Measurements from ENCODE around the gene GFPT1.

Gene GFPT1

DNA sequence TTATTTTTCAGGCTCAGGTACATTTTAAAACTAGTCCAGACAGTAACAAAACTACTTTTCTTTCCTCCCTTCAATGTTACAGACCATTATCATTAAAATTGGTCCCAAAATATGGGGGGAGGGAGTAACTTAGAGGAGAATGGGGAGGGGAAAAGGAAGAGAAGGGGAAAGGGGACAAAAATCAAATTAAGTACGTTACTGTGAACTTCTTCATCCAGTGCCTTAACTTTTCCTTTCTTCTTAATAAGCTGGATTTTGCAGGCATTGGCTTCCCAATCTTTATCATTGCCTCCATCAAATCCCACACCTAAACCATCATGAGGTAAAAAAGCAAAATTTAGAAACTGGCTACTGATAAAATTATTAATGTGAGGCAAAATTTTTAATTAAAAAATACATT is 17.2 kb downstream of the GFPT1 start:
- H3K9me3 ChIP-seq (ENCODE audit: control insufficient read depth, insufficient read depth, low read depth, low read length), result no peaks in the 10 kb centered on the region
- ChIA-PET CTCF (interaction anchor here (1.4 kb wide), 1 partner anchor 8 kb away, joined by 4 read pairs; no protein-coding TSS in a partner anchor), POLR2A (no interaction called here)
- H3K27ac ChIP-seq (ENCODE audit: extremely low read depth, low read depth, low read length), result no peak overlapping the region
- no peak overlapping the region for H3K4me3 ChIP-seq (ENCODE audit: low read depth, low read length)
- peaks cover 61 to 62% of the 10 kb centered on the region in 2 experiments for H3K36me3 ChIP-seq (ENCODE audit: control insufficient read depth in 2 of 2, insufficient read depth in 1 of 2, low read length in 2 of 2)
- no peaks in the 10 kb centered on the region for H3K4me1 ChIP-seq (ENCODE audit: control insufficient read depth, insufficient read depth, low read length)
- TF ChIP-seq ZNF776 (tag by site-specific recombination; IDR thresholded peaks at IDR 0.05; ENCODE audit: borderline replicate concordance) (no peak), ZNF830 (tag by site-specific recombination; IDR thresholded peaks at IDR 0.05; ENCODE audit: low read depth) (no peak), KLF16 (tag by site-specific recombination; IDR thresholded peaks at IDR 0.05) (no peak), ZNF133 (tag by site-specific recombination; IDR thresholded peaks at IDR 0.05) (no peak), GLI4 (tag by site-specific recombination; IDR thresholded peaks at IDR 0.05) (no peak)
- TF ChIP-seq, protein P1, sequence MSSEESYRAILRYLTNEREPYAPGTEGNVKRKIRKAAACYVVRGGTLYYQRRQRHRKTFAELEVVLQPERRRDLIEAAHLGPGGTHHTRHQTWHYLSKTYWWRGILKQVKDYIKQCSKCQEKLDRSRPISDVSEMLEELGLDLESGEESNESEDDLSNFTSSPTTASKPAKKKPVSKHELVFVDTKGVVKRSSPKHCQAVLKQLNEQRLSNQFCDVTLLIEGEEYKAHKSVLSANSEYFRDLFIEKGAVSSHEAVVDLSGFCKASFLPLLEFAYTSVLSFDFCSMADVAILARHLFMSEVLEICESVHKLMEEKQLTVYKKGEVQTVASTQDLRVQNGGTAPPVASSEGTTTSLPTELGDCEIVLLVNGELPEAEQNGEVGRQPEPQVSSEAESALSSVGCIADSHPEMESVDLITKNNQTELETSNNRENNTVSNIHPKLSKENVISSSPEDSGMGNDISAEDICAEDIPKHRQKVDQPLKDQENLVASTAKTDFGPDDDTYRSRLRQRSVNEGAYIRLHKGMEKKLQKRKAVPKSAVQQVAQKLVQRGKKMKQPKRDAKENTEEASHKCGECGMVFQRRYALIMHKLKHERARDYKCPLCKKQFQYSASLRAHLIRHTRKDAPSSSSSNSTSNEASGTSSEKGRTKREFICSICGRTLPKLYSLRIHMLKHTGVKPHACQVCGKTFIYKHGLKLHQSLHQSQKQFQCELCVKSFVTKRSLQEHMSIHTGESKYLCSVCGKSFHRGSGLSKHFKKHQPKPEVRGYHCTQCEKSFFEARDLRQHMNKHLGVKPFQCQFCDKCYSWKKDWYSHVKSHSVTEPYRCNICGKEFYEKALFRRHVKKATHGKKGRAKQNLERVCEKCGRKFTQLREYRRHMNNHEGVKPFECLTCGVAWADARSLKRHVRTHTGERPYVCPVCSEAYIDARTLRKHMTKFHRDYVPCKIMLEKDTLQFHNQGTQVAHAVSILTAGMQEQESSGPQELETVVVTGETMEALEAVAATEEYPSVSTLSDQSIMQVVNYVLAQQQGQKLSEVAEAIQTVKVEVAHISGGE (tag by site-specific recombination; conservative IDR thresholded peaks at IDR 0.05; ENCODE audit: low read depth), result no peak
- TF ChIP-seq, protein P2, sequence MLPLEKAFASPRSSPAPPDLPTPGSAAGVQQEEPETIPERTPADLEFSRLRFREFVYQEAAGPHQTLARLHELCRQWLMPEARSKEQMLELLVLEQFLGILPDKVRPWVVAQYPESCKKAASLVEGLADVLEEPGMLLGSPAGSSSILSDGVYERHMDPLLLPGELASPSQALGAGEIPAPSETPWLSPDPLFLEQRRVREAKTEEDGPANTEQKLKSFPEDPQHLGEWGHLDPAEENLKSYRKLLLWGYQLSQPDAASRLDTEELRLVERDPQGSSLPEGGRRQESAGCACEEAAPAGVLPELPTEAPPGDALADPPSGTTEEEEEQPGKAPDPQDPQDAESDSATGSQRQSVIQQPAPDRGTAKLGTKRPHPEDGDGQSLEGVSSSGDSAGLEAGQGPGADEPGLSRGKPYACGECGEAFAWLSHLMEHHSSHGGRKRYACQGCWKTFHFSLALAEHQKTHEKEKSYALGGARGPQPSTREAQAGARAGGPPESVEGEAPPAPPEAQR (tag by site-specific recombination; IDR thresholded peaks at IDR 0.05), result no peak

DNA sequence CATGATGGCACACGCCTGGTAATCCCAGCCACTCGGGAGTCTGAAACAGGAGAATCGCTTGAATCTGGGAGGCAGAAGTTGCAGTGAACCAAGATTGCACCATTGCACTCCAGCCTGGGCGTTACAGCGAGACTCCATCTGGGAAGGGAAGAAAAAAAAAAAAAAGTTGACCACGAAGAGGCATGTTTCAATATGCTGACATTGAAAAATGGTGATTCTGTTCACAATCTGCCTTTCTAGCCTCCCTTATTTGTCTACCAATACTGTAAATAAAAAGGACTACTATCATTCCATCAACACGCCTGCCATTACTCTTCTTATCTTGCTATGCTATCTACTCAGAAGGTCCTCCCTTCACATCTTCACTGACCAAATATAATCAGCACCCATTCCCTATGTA is 18.4 kb downstream of the GFPT1 start:
- H3K9me3 ChIP-seq (ENCODE audit: control insufficient read depth, insufficient read depth, low read depth, low read length), result no peaks in the 10 kb centered on the region
- no peak overlapping the region for H3K4me3 ChIP-seq (ENCODE audit: low read depth, low read length)
- ChIA-PET POLR2A (no interaction called here), CTCF (no interaction called here)
- H3K27ac ChIP-seq (ENCODE audit: extremely low read depth, low read depth, low read length), result no peak overlapping the region
- no peaks in the 10 kb centered on the region for H3K4me1 ChIP-seq (ENCODE audit: control insufficient read depth, insufficient read depth, low read length)
- peaks cover 69% of the 10 kb centered on the region in 2 experiments for H3K36me3 ChIP-seq (ENCODE audit: control insufficient read depth in 2 of 2, insufficient read depth in 1 of 2, low read length in 2 of 2)
- TF ChIP-seq, protein P3, sequence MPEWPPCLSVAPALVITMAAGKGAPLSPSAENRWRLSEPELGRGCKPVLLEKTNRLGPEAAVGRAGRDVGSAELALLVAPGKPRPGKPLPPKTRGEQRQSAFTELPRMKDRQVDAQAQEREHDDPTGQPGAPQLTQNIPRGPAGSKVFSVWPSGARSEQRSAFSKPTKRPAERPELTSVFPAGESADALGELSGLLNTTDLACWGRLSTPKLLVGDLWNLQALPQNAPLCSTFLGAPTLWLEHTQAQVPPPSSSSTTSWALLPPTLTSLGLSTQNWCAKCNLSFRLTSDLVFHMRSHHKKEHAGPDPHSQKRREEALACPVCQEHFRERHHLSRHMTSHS (tag by site-specific recombination; IDR thresholded peaks at IDR 0.05), result no peak
- TF ChIP-seq YY2 (tag by site-specific recombination; IDR thresholded peaks at IDR 0.05), result no peak
- TF ChIP-seq ZFP69B (tag by site-specific recombination; IDR thresholded peaks at IDR 0.05), result no peak
- no peak for TF ChIP-seq ZNF624 (tag by site-specific recombination; IDR thresholded peaks at IDR 0.05)
- TF ChIP-seq, protein P4, sequence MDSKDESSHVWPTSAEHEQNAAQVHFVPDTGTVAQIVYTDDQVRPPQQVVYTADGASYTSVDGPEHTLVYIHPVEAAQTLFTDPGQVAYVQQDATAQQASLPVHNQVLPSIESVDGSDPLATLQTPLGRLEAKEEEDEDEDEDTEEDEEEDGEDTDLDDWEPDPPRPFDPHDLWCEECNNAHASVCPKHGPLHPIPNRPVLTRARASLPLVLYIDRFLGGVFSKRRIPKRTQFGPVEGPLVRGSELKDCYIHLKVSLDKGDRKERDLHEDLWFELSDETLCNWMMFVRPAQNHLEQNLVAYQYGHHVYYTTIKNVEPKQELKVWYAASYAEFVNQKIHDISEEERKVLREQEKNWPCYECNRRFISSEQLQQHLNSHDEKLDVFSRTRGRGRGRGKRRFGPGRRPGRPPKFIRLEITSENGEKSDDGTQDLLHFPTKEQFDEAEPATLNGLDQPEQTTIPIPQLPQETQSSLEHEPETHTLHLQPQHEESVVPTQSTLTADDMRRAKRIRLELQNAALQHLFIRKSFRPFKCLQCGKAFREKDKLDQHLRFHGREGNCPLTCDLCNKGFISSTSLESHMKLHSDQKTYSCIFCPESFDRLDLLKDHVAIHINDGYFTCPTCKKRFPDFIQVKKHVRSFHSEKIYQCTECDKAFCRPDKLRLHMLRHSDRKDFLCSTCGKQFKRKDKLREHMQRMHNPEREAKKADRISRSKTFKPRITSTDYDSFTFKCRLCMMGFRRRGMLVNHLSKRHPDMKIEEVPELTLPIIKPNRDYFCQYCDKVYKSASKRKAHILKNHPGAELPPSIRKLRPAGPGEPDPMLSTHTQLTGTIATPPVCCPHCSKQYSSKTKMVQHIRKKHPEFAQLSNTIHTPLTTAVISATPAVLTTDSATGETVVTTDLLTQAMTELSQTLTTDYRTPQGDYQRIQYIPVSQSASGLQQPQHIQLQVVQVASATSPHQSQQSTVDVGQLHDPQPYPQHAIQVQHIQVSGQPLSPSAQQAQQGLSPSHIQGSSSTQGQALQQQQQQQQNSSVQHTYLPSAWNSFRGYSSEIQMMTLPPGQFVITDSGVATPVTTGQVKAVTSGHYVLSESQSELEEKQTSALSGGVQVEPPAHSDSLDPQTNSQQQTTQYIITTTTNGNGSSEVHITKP (tag by site-specific recombination; IDR thresholded peaks at IDR 0.05), result no peak
- TF ChIP-seq ZNF184 (tag by site-specific recombination; IDR thresholded peaks at IDR 0.05), result no peak
- no peak for TF ChIP-seq SALL2 (tag by site-specific recombination; IDR thresholded peaks at IDR 0.05; ENCODE audit: borderline replicate concordance)
- TF ChIP-seq ZNF394 (tag by site-specific recombination; IDR thresholded peaks at IDR 0.05; ENCODE audit: borderline replicate concordance), result no peak
- TF ChIP-seq ZNF202 (tag by site-specific recombination; IDR thresholded peaks at IDR 0.05; ENCODE audit: borderline replicate concordance), result no peak
- TF ChIP-seq, protein P5, sequence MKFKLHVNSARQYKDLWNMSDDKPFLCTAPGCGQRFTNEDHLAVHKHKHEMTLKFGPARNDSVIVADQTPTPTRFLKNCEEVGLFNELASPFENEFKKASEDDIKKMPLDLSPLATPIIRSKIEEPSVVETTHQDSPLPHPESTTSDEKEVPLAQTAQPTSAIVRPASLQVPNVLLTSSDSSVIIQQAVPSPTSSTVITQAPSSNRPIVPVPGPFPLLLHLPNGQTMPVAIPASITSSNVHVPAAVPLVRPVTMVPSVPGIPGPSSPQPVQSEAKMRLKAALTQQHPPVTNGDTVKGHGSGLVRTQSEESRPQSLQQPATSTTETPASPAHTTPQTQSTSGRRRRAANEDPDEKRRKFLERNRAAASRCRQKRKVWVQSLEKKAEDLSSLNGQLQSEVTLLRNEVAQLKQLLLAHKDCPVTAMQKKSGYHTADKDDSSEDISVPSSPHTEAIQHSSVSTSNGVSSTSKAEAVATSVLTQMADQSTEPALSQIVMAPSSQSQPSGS (tag by site-specific recombination; IDR thresholded peaks at IDR 0.05; ENCODE audit: low read depth), result no peak
- TF ChIP-seq ZXDB (tag by site-specific recombination; IDR thresholded peaks at IDR 0.05), result no peak
- no peak for TF ChIP-seq ZNF777 (tag by site-specific recombination; IDR thresholded peaks at IDR 0.05; ENCODE audit: borderline replicate concordance)
- no peak for TF ChIP-seq ZNF404 (tag by site-specific recombination; IDR thresholded peaks at IDR 0.05)
- TF ChIP-seq ZNF510 (tag by site-specific recombination; IDR thresholded peaks at IDR 0.05; ENCODE audit: insufficient replicate concordance), result no peak
- TF ChIP-seq ZNF350 (tag by site-specific recombination; IDR thresholded peaks at IDR 0.05), result no peak
- TF ChIP-seq ZNF707 (tag by site-specific recombination; IDR thresholded peaks at IDR 0.05), result no peak
- TF ChIP-seq ZNF610 (tag by site-specific recombination; IDR thresholded peaks at IDR 0.05; ENCODE audit: borderline replicate concordance), result no peak

Data from HEK293 (cell line).